ENCODE measurements around the gene ZNF335. TPM values are rescaled to one million over a fixed set of nuclear protein-coding genes. Genes with fewer than 3 reads are reported as not detected.

Gene ZNF335
- total and polyA plus RNA-seq, 2 of the 13 experiments (the other 11 are each of a cell fraction or from before 2014, with no cell fraction given) = 9.7 to 13.7 TPM

DNA sequence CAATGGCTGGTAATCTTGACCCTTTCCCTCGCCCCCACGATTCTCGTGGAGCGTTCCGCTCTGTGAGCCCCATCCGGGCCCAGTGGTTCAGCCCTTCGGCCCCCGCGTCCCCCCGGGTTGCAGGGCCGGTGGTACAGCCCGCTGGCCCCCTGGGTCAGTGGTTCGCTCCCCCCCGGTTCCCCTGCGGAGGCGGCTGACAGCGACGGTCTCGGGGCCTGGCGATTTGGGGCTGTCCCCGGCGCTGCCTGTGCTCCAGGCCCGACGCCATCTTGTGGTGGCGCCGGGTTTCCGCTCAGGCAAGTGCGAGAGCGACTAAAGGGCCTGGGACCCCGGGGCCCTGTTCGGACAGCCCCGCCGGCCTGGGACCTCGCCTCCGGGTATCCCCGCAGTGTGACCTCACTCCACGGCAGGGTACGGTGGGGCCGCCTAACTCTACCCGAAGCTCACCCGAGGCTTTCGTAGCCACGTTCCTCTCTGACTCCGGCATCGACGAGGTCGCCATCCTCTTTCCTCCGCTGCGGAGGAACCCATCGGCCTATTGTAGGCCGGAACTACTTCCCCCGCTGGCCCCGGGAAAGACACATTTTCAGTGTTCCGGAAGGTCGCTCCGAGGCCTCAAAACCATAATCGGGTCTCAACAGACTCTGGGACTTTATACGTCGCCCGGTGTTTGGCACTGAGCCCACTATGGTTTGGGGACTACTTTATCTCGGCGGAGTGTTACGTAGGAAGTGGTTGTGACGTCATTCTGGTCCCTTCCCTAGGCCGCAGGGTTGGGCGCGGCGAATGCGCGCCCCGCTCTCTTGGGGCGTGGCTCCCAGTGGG, at the start of gene ZNF335 (continued):
- TF ChIP-seq, protein P1, sequence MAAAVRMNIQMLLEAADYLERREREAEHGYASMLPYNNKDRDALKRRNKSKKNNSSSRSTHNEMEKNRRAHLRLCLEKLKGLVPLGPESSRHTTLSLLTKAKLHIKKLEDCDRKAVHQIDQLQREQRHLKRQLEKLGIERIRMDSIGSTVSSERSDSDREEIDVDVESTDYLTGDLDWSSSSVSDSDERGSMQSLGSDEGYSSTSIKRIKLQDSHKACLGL (CRISPR knock-in tag; IDR thresholded peaks at IDR 0.05) = 0 out of 2 replicates have a peak, but pooled peaks have one; percentile 38
- TF ChIP-seq BRD4 (CRISPR knock-in tag; IDR thresholded peaks at IDR 0.05) (peak; percentile 85), ZNF615 (CRISPR knock-in tag; IDR thresholded peaks at IDR 0.05; ENCODE audit: borderline replicate concordance) (peak; percentile 49), ZSCAN30 (CRISPR knock-in tag; IDR thresholded peaks at IDR 0.05) (peak; percentile 99), KDM2A (CRISPR knock-in tag; IDR thresholded peaks at IDR 0.05; ENCODE audit: borderline replicate concordance, low read depth) (peak; percentile 86), CCAR2 (optimal IDR thresholded peaks at IDR 0.05; ENCODE audit: low read depth, low read length) (peak; percentile 93), NFKB2 (CRISPR knock-in tag; IDR thresholded peaks at IDR 0.05; ENCODE audit: borderline replicate concordance) (peak; percentile 73; the same call in 1 of the 2 replicates), RFX3 (CRISPR knock-in tag; IDR thresholded peaks at IDR 0.05) (no peak), HDAC2 (CRISPR knock-in tag; IDR thresholded peaks at IDR 0.05) (no peak; the same call in none of the 2 replicates), ATF7 (IDR thresholded peaks at IDR 0.05) (peak; percentile 100), ATF7 (CRISPR knock-in tag; IDR thresholded peaks at IDR 0.05) (peak; percentile 100), ZNF543 (CRISPR knock-in tag; IDR thresholded peaks at IDR 0.05) (peak; percentile 96), ZNF337 (CRISPR knock-in tag; IDR thresholded peaks at IDR 0.05; ENCODE audit: borderline replicate concordance, low read depth) (peak; percentile 97), MAZ (IDR thresholded peaks at IDR 0.05; ENCODE audit: borderline replicate concordance, low read depth, low read length) (peak; percentile 94), MAZ (CRISPR knock-in tag; IDR thresholded peaks at IDR 0.05; ENCODE audit: low read depth) (peak; percentile 95), ERF (CRISPR knock-in tag; IDR thresholded peaks at IDR 0.05) (peak; percentile 81), MEIS2 (CRISPR knock-in tag; IDR thresholded peaks at IDR 0.05) (peak; percentile 67), MAFG (CRISPR knock-in tag; IDR thresholded peaks at IDR 0.05) (no peak)
- TF ChIP-seq, protein P2, sequence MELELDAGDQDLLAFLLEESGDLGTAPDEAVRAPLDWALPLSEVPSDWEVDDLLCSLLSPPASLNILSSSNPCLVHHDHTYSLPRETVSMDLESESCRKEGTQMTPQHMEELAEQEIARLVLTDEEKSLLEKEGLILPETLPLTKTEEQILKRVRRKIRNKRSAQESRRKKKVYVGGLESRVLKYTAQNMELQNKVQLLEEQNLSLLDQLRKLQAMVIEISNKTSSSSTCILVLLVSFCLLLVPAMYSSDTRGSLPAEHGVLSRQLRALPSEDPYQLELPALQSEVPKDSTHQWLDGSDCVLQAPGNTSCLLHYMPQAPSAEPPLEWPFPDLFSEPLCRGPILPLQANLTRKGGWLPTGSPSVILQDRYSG (CRISPR knock-in tag; IDR thresholded peaks at IDR 0.05) = no peak; the same call in 1 of the 2 replicates
- TF ChIP-seq, protein P3, sequence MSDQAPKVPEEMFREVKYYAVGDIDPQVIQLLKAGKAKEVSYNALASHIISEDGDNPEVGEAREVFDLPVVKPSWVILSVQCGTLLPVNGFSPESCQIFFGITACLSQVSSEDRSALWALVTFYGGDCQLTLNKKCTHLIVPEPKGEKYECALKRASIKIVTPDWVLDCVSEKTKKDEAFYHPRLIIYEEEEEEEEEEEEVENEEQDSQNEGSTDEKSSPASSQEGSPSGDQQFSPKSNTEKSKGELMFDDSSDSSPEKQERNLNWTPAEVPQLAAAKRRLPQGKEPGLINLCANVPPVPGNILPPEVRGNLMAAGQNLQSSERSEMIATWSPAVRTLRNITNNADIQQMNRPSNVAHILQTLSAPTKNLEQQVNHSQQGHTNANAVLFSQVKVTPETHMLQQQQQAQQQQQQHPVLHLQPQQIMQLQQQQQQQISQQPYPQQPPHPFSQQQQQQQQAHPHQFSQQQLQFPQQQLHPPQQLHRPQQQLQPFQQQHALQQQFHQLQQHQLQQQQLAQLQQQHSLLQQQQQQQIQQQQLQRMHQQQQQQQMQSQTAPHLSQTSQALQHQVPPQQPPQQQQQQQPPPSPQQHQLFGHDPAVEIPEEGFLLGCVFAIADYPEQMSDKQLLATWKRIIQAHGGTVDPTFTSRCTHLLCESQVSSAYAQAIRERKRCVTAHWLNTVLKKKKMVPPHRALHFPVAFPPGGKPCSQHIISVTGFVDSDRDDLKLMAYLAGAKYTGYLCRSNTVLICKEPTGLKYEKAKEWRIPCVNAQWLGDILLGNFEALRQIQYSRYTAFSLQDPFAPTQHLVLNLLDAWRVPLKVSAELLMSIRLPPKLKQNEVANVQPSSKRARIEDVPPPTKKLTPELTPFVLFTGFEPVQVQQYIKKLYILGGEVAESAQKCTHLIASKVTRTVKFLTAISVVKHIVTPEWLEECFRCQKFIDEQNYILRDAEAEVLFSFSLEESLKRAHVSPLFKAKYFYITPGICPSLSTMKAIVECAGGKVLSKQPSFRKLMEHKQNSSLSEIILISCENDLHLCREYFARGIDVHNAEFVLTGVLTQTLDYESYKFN (CRISPR knock-in tag; conservative IDR thresholded peaks at IDR 0.05) = peak; percentile 60
- TF ChIP-seq, protein P4, sequence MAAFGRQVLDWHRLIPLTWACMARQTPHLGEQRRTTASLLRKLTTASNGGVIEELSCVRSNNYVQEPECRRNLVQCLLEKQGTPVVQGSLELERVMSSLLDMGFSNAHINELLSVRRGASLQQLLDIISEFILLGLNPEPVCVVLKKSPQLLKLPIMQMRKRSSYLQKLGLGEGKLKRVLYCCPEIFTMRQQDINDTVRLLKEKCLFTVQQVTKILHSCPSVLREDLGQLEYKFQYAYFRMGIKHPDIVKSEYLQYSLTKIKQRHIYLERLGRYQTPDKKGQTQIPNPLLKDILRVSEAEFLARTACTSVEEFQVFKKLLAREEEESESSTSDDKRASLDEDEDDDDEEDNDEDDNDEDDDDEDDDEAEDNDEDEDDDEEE (CRISPR knock-in tag; IDR thresholded peaks at IDR 0.05) = peak; percentile 48
- TF ChIP-seq, protein P5, sequence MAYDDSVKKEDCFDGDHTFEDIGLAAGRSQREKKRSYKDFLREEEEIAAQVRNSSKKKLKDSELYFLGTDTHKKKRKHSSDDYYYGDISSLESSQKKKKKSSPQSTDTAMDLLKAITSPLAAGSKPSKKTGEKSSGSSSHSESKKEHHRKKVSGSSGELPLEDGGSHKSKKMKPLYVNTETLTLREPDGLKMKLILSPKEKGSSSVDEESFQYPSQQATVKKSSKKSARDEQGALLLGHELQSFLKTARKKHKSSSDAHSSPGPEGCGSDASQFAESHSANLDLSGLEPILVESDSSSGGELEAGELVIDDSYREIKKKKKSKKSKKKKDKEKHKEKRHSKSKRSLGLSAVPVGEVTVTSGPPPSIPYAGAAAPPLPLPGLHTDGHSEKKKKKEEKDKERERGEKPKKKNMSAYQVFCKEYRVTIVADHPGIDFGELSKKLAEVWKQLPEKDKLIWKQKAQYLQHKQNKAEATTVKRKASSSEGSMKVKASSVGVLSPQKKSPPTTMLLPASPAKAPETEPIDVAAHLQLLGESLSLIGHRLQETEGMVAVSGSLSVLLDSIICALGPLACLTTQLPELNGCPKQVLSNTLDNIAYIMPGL (CRISPR knock-in tag; IDR thresholded peaks at IDR 0.05; ENCODE audit: borderline replicate concordance in 1 of 2, low read depth in 1 of 2) = peak; percentile 93 to 98

All from HepG2 (cell line).